CD4-positive, CD25-positive, alpha-beta regulatory T cell (primary cell): ENCODE data around the gene INVS. TPM values are rescaled to one million over a fixed set of nuclear protein-coding genes. Genes with fewer than 3 reads are reported as not detected.

Source experiments
- ATAC-seq, 2 donors: fragments of 150-1000 bp; cut with Tn5 transposase; one replicate each; pipeline ENCODE4 v1.10.0; 2021; ENCODE audit warnings: low read depth in 2 of 2, moderate number of reproducible peaks in 2 of 2, moderate library complexity in 1 of 2
- DNase-seq, 3 donors: peaks; one replicate each; pipeline versions ENCODE4 v3.0.0 to v3.0.0-alpha.2; 2012 to 2022; ENCODE audit warnings: mixed read lengths in 1 of 3
- H3K27ac ChIP-seq: one replicate; pipeline ENCODE4 v1.7.0; 2013; ENCODE audit warnings: mild to moderate bottlenecking, low read length; ENCODE audit not compliant: insufficient read depth, poor library complexity, severe bottlenecking
- H3K27me3 ChIP-seq: one replicate; pipeline ENCODE4 v1.7.0; 2013; ENCODE audit warnings: low read length; ENCODE audit not compliant: control insufficient read depth, insufficient read depth
- H3K36me3 ChIP-seq: one replicate; pipeline ENCODE4 v1.7.0; 2013; ENCODE audit warnings: mild to moderate bottlenecking, low read length, moderate library complexity; ENCODE audit not compliant: control insufficient read depth, insufficient read depth
- H3K4me1 ChIP-seq: 2 replicates; pipeline ENCODE4 v1.7.0; 2013; ENCODE audit warnings: mild to moderate bottlenecking, low read length; ENCODE audit not compliant: insufficient read depth, control insufficient read depth, poor library complexity, severe bottlenecking
- H3K4me3 ChIP-seq: one replicate; pipeline ENCODE4 v1.7.0; 2013; ENCODE audit warnings: low read depth, mild to moderate bottlenecking, low read length, moderate library complexity
- H3K9me3 ChIP-seq, 2 experiments: 1 replicate in 1 of 2; 2 replicates in 1 of 2; pipeline ENCODE4 v1.7.0; 2013; ENCODE audit warnings: low read length in 2 of 2, mild to moderate bottlenecking in 1 of 2, moderate library complexity in 1 of 2; ENCODE audit not compliant: control insufficient read depth in 2 of 2
- H3K27ac Mint-ChIP-seq, 3 donors: one replicate each; pipeline ENCODE4 v1.8.0; 2020 to 2022; ENCODE audit warnings: mild to moderate bottlenecking in 3 of 3, mixed read lengths in 3 of 3, moderate library complexity in 2 of 3
- H3K27me3 Mint-ChIP-seq: one replicate; pipeline ENCODE4 v1.8.0; 2022; ENCODE audit warnings: mild to moderate bottlenecking, mixed read lengths
- H3K36me3 Mint-ChIP-seq: one replicate; pipeline ENCODE4 v1.8.0; 2020; ENCODE audit warnings: mixed read lengths
- H3K4me1 Mint-ChIP-seq, 4 donors: one replicate each; pipeline ENCODE4 v1.8.0; 2020 to 2022; ENCODE audit warnings: mixed read lengths in 4 of 4, mild to moderate bottlenecking in 1 of 4
- H3K4me3 Mint-ChIP-seq, 4 donors: one replicate each; pipeline ENCODE4 v1.8.0; 2020 to 2022; ENCODE audit warnings: mild to moderate bottlenecking in 4 of 4, mixed read lengths in 4 of 4, moderate library complexity in 3 of 4
- H3K9me3 Mint-ChIP-seq, 7 donors: one replicate each; pipeline ENCODE4 v1.8.0; 2020 to 2022; ENCODE audit warnings: mixed read lengths in 7 of 7, mild to moderate bottlenecking in 3 of 7, moderate library complexity in 2 of 7
- polyA plus RNA-seq, 4 donors: library from polyadenylated mRNA; unstranded; fragments of 300-500 nt; fragmentation: Illumina TruSeq; gene quantifications; one replicate each; pipeline ENCODE4 v1.2.3, GENCODE V29; 2021
- total RNA-seq: library from RNA; stranded (reverse); gene quantifications from one replicate; pipeline ENCODE4 v1.2.3, GENCODE V29; 2022

INVS gene
- total and polyA plus RNA-seq, 5 donors from 2014 or later, result 5.7 to 20.5 (median 6.2) TPM

GRCh38 chr9:100292414-100292813 lies 193.4 kb downstream of the INVS start:
- no peaks in the 10 kb centered on the region for H3K27me3 Mint-ChIP-seq
- no peak overlapping the region for H3K27ac Mint-ChIP-seq
- H3K4me1 Mint-ChIP-seq, result peaks cover 0 to 6% (median 0%) of the 10 kb centered on the region in 4 donors
- ATAC-seq, result no peak
- DNase-seq, result no peak
- H3K36me3 Mint-ChIP-seq, result peaks cover 68% of the 10 kb centered on the region
- no peak overlapping the region for H3K27ac ChIP-seq
- no peak overlapping the region for H3K4me3 ChIP-seq
- H3K9me3 Mint-ChIP-seq, result peaks cover 0 to 10% (median 3%) of the 10 kb centered on the region in 7 donors
- peaks cover 0 to 2% of the 10 kb centered on the region in 2 experiments for H3K9me3 ChIP-seq
- H3K4me3 Mint-ChIP-seq, result no peak overlapping the region
- no peaks in the 10 kb centered on the region for H3K27me3 ChIP-seq
- H3K36me3 ChIP-seq, result peaks cover 70% of the 10 kb centered on the region
- H3K4me1 ChIP-seq, result no peaks in the 10 kb centered on the region

- Mint-ChIP-seq H3K36me3 (peaks cover 63% of the 10 kb centered on the region), H3K9me3 (peaks cover 0 to 5% (median 0%) of the 10 kb centered on the region in 7 donors), H3K27me3 (no peaks in the 10 kb centered on the region), H3K4me3 (no peak overlapping the region), H3K27ac (peak overlapping the region in 1 of 3 donors; percentile 49), H3K4me1 (peaks cover 0 to 6% (median 1%) of the 10 kb centered on the region in 4 donors)
- Histone ChIP-seq H3K27ac (no peak overlapping the region), H3K4me1 (no peaks in the 10 kb centered on the region), H3K27me3 (no peaks in the 10 kb centered on the region), H3K9me3 (no peaks in the 10 kb centered on the region), H3K4me3 (no peak overlapping the region), H3K36me3 (peaks cover 73% of the 10 kb centered on the region)
- no peak for ATAC-seq
- no peak for DNase-seq
Measured at GRCh38 chr9:100294341-100294740, 195.3 kb downstream of the INVS start.

GRCh38 chr9:100294806-100295205 lies 195.8 kb downstream of the INVS start:
- Mint-ChIP-seq H3K4me3 (no peak overlapping the region), H3K4me1 (peaks cover 0 to 6% (median 4%) of the 10 kb centered on the region in 4 donors), H3K36me3 (peaks cover 62% of the 10 kb centered on the region), H3K27ac (no peak overlapping the region), H3K9me3 (no peaks in the 10 kb centered on the region), H3K27me3 (no peaks in the 10 kb centered on the region)
- H3K9me3 ChIP-seq, result no peaks in the 10 kb centered on the region
- H3K27ac ChIP-seq, result no peak overlapping the region
- ATAC-seq (no peak), DNase-seq (no peak)
- no peak overlapping the region for H3K4me3 ChIP-seq
- H3K36me3 ChIP-seq, result peaks cover 74% of the 10 kb centered on the region
- no peaks in the 10 kb centered on the region for H3K27me3 ChIP-seq
- H3K4me1 ChIP-seq, result no peaks in the 10 kb centered on the region

- H3K4me3 Mint-ChIP-seq, result no peak overlapping the region
Measured at GRCh38 chr9:100295240-100295639, 196.2 kb downstream of the INVS start.

GRCh38 chr9:100296407-100296806 lies 197.4 kb downstream of the INVS start:
- Histone ChIP-seq H3K4me3 (no peak overlapping the region), H3K4me1 (no peaks in the 10 kb centered on the region), H3K36me3 (peaks cover 83% of the 10 kb centered on the region), H3K27ac (no peak overlapping the region), H3K27me3 (no peaks in the 10 kb centered on the region), H3K9me3 (no peaks in the 10 kb centered on the region)
- peak overlapping the region in 1 of 3 donors; percentile 47 for H3K27ac Mint-ChIP-seq
- no peak overlapping the region for H3K4me3 Mint-ChIP-seq
- peaks cover 58% of the 10 kb centered on the region for H3K36me3 Mint-ChIP-seq
- DNase-seq (no peak), ATAC-seq (no peak)
- peaks cover 0 to 8% (median 6%) of the 10 kb centered on the region in 4 donors for H3K4me1 Mint-ChIP-seq
- no peaks in the 10 kb centered on the region for H3K27me3 Mint-ChIP-seq
- H3K9me3 Mint-ChIP-seq, result no peaks in the 10 kb centered on the region

More at GRCh38 chr9:100295240-100295639, 196.2 kb downstream of the INVS start:
- ATAC-seq (no peak), DNase-seq (no peak)
- no peaks in the 10 kb centered on the region for H3K9me3 ChIP-seq
- Mint-ChIP-seq H3K9me3 (no peaks in the 10 kb centered on the region), H3K27me3 (no peaks in the 10 kb centered on the region), H3K36me3 (peaks cover 58% of the 10 kb centered on the region), H3K27ac (no peak overlapping the region), H3K4me1 (peaks cover 0 to 7% (median 6%) of the 10 kb centered on the region in 4 donors)
- peaks cover 78% of the 10 kb centered on the region for H3K36me3 ChIP-seq
- H3K27ac ChIP-seq, result no peak overlapping the region
- H3K4me3 ChIP-seq, result no peak overlapping the region
- H3K27me3 ChIP-seq, result no peaks in the 10 kb centered on the region
- no peaks in the 10 kb centered on the region for H3K4me1 ChIP-seq

- DNase-seq, result no peak
- Mint-ChIP-seq H3K27me3 (no peaks in the 10 kb centered on the region), H3K4me3 (no peak overlapping the region), H3K27ac (peak overlapping the region in 2 of 3 donors; percentile 44 to 53), H3K4me1 (peaks cover 0 to 12% (median 6%) of the 10 kb centered on the region in 4 donors), H3K36me3 (peaks cover 47% of the 10 kb centered on the region), H3K9me3 (no peaks in the 10 kb centered on the region)
- ATAC-seq, result no peak
- H3K4me1 ChIP-seq, result no peaks in the 10 kb centered on the region
- H3K27ac ChIP-seq, result no peak overlapping the region
- H3K36me3 ChIP-seq, result peaks cover 86% of the 10 kb centered on the region
- no peaks in the 10 kb centered on the region for H3K9me3 ChIP-seq
- no peak overlapping the region for H3K4me3 ChIP-seq
- no peaks in the 10 kb centered on the region for H3K27me3 ChIP-seq
Measured at GRCh38 chr9:100298378-100298777, 199.3 kb downstream of the INVS start.

GRCh38 chr9:100303747-100304146 lies 204.7 kb downstream of the INVS start:
- H3K36me3 Mint-ChIP-seq, result peaks cover 56% of the 10 kb centered on the region
- H3K27ac Mint-ChIP-seq, result peak overlapping the region in 1 of 3 donors; percentile 33
- peaks cover 17 to 37% (median 21%) of the 10 kb centered on the region in 4 donors for H3K4me1 Mint-ChIP-seq

GRCh38 chr9:100306283-100306682 lies 207.2 kb downstream of the INVS start:
- Histone ChIP-seq H3K36me3 (peaks cover 83% of the 10 kb centered on the region), H3K27me3 (no peaks in the 10 kb centered on the region), H3K9me3 (no peaks in the 10 kb centered on the region), H3K27ac (no peak overlapping the region), H3K4me3 (no peak overlapping the region), H3K4me1 (no peaks in the 10 kb centered on the region)
- no peaks in the 10 kb centered on the region for H3K9me3 Mint-ChIP-seq
- H3K4me3 Mint-ChIP-seq, result no peak overlapping the region
- no peak for DNase-seq
- peaks cover 68% of the 10 kb centered on the region for H3K36me3 Mint-ChIP-seq
- H3K27ac Mint-ChIP-seq, result peak overlapping the region; percentile 12 to 59 (median 47)
- H3K4me1 Mint-ChIP-seq, result peaks cover 17 to 40% (median 24%) of the 10 kb centered on the region in 4 donors
- ATAC-seq, result no peak
- H3K27me3 Mint-ChIP-seq, result no peaks in the 10 kb centered on the region

More at GRCh38 chr9:100303747-100304146, 204.7 kb downstream of the INVS start:
- no peaks in the 10 kb centered on the region for H3K27me3 ChIP-seq
- DNase-seq (no peak), ATAC-seq (no peak)
- H3K9me3 Mint-ChIP-seq, result no peaks in the 10 kb centered on the region
- no peaks in the 10 kb centered on the region for H3K9me3 ChIP-seq
- peaks cover 82% of the 10 kb centered on the region for H3K36me3 ChIP-seq
- no peaks in the 10 kb centered on the region for H3K4me1 ChIP-seq
- H3K4me3 ChIP-seq, result no peak overlapping the region
- no peak overlapping the region for H3K4me3 Mint-ChIP-seq
- no peak overlapping the region for H3K27ac ChIP-seq
- no peaks in the 10 kb centered on the region for H3K27me3 Mint-ChIP-seq
